ENCODE measurements around the gene HDAC1.

Gene HDAC1

GRCh38 chr1:32291708-32292538, at the start of gene HDAC1:
TSS of gene HDAC1 (plus strand) at chr1:32292083. CDS start at chr1:32292170, 87 bp downstream.
- no peaks in the 10 kb centered on the region for H3K9me3 ChIP-seq (ENCODE audit: severe bottlenecking)
- peak; percentile 98 for DNase-seq
- H3K4me3 ChIP-seq (ENCODE audit: low read depth, low read length), result peak within 1 kb of the TSS; percentile 87
- peaks cover 22% of the 10 kb centered on the region for H3K36me3 ChIP-seq
- no peak for TF ChIP-seq CTCF (IDR thresholded peaks at IDR 0.05; ENCODE audit: low read depth, low read length)
- peak within 1 kb of the TSS; percentile 81 for H3K27ac ChIP-seq
- H3K27me3 ChIP-seq (ENCODE audit: insufficient read depth, low read depth, severe bottlenecking), result no peaks in the 10 kb centered on the region

- H3K9me3 ChIP-seq (ENCODE audit: severe bottlenecking), result no peaks in the 10 kb centered on the region
- no peaks in the 10 kb centered on the region for H3K27me3 ChIP-seq (ENCODE audit: insufficient read depth, low read depth, severe bottlenecking)
- DNase-seq, result no peak
- H3K4me3 ChIP-seq (ENCODE audit: low read depth, low read length), result no peak overlapping the region
- no peaks in the 10 kb centered on the region for H3K36me3 ChIP-seq
- no peak for TF ChIP-seq CTCF (IDR thresholded peaks at IDR 0.05; ENCODE audit: low read depth, low read length)
- no peak overlapping the region for H3K27ac ChIP-seq
Measured at GRCh38 chr1:32242341-32242851, 49.5 kb upstream of the HDAC1 start.

- no peak for DNase-seq
- Histone ChIP-seq H3K4me3 (ENCODE audit: low read depth, low read length) (no peak within 1 kb of the TSS), H3K27me3 (ENCODE audit: insufficient read depth, low read depth, severe bottlenecking) (no peaks in the 10 kb centered on the region), H3K27ac (no peak within 1 kb of the TSS), H3K9me3 (ENCODE audit: severe bottlenecking) (no peaks in the 10 kb centered on the region), H3K36me3 (no peaks in the 10 kb centered on the region)
- TF ChIP-seq CTCF (IDR thresholded peaks at IDR 0.05; ENCODE audit: low read depth, low read length), result no peak
Measured at GRCh38 chr1:32246888-32247273, 45.0 kb upstream of the HDAC1 start, which contains the start of gene FAM167B. TSS of gene FAM167B (plus strand) at chr1:32247222. CDS start at chr1:32247422, 200 bp downstream.

GRCh38 chr1:32247452-32247851, 44.4 kb upstream of the HDAC1 start:
- no peak for DNase-seq
- TF ChIP-seq CTCF (IDR thresholded peaks at IDR 0.05; ENCODE audit: low read depth, low read length), result no peak
- H3K9me3 ChIP-seq (ENCODE audit: severe bottlenecking), result no peaks in the 10 kb centered on the region
- H3K36me3 ChIP-seq, result no peaks in the 10 kb centered on the region
- no peak overlapping the region for H3K4me3 ChIP-seq (ENCODE audit: low read depth, low read length)
- H3K27me3 ChIP-seq (ENCODE audit: insufficient read depth, low read depth, severe bottlenecking), result no peaks in the 10 kb centered on the region
- H3K27ac ChIP-seq, result no peak overlapping the region

GRCh38 chr1:32247983-32248889, 43.6 kb upstream of the HDAC1 start:
- Histone ChIP-seq H3K4me3 (ENCODE audit: low read depth, low read length) (no peak overlapping the region), H3K36me3 (no peaks in the 10 kb centered on the region), H3K27ac (no peak overlapping the region), H3K9me3 (ENCODE audit: severe bottlenecking) (no peaks in the 10 kb centered on the region), H3K27me3 (ENCODE audit: insufficient read depth, low read depth, severe bottlenecking) (no peaks in the 10 kb centered on the region)
- TF ChIP-seq CTCF (IDR thresholded peaks at IDR 0.05; ENCODE audit: low read depth, low read length), result peak; percentile 87
- peak; percentile 75 for DNase-seq
